GM12872 (cell line): ENCODE measurements around the gene CHAF1A.

Experiments
- CTCF ChIP-seq: IDR thresholded peaks from 3 replicates; pipeline ENCODE4 v1.5.1; 2011; ENCODE audit warnings: low read depth, mild to moderate bottlenecking, low read length, moderate library complexity; ENCODE audit not compliant: insufficient read depth

The CHAF1A gene

DNA sequence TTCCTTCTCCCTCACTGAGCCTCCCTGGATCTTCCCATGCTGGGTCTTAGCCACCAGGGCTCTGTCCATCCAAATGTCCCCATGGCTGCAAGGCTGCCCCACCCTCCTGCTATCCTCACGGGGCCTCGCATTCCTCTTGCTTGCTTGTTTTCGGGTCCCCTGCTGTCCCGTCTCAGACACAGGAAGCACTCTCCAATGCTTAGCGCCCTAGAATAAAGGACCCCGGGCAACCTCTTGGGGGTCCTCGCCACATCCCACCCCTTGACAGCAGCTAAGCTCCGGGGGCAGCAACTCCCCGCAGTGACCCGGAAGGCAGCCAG is 25.8 kb upstream of the CHAF1A start:
- no peak for TF ChIP-seq CTCF

DNA sequence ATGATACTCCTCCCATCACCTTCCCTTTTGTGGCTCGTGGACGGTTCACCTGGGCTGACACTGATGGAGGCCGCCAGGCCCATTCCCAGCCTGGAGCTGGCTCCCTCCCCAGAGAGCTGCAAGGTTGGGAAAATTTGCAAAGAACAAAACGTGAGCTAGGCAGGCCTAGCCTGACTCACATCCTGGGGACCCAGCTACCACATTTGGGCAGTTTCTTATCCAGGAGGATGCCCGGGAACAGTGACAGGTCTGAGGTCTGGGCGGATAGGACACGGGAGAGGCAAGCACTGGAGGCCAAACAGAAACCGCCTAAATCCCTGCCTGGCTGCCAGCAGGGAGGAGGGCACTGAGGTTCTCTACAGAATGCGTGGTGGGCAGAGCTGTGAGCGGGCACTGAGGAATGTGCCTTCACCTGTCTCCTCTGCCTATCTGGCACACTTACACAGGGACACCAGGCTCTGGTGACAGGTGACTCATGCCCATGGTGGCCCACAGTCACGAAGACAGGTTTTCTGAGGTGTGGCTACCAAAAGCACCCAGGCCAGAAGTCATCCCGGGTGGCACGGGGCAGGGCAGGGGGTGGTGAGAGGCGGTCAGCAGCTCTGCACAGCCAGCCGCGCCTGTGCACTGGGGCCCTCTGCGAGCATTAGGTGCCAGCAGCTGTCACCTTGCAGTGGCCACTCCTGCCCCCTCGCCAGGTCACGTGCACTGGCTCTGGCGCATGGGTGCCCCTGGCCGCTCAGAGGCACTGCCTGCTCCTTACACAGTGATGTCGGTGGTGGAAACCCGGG is 25.3 kb upstream of the CHAF1A start:
- TF ChIP-seq CTCF, result no peak

- TF ChIP-seq CTCF, result no peak
These were observed 23.6 kb upstream of the CHAF1A start for GRCh38 chr19:4378886-4379285.

DNA sequence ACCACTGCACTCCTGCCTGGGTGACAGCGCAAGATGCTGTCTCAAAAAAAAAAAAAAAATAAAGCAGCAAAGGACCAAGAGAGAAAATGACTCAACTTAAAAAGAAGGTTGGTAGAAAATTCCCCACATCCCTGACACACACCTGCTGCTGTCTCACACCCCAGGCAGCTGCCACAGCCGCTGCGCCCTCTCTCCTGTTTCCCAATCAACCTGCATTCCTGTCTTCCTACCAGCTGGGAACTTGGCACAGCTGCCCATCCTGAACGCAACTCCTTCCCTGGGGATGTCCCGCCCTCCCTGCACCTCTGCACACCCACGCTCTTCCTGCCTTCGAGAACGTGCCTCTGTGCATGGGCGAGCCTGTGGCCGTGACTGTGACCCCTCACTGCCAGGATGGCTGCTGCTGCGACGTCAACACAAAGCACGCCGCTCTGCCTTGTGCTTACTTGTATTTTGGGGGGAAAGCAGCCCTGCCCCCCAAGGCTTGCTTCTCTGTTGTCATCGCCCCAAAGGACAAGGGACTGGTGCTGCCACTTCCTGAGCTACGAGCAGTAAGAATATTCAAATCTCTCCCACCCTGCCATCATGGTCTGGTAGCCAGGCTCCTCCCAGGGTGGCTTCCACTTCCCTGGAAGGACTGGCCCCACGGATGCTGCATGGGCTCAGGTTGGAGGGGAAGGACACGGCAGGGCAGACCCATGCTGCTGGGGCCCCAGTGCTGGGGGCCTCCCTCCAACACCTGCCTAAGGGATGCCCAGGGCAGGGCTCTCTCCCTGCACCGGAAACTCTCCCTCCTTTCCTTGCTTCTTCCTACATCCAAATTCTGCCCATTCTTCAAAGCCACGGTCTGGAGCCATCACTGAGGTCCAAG is 22.8 kb upstream of the CHAF1A start:
- no peak for TF ChIP-seq CTCF

GRCh38 chr19:4380254-4380727 is 22.1 kb upstream of the CHAF1A start:
- TF ChIP-seq CTCF, result no peak

DNA sequence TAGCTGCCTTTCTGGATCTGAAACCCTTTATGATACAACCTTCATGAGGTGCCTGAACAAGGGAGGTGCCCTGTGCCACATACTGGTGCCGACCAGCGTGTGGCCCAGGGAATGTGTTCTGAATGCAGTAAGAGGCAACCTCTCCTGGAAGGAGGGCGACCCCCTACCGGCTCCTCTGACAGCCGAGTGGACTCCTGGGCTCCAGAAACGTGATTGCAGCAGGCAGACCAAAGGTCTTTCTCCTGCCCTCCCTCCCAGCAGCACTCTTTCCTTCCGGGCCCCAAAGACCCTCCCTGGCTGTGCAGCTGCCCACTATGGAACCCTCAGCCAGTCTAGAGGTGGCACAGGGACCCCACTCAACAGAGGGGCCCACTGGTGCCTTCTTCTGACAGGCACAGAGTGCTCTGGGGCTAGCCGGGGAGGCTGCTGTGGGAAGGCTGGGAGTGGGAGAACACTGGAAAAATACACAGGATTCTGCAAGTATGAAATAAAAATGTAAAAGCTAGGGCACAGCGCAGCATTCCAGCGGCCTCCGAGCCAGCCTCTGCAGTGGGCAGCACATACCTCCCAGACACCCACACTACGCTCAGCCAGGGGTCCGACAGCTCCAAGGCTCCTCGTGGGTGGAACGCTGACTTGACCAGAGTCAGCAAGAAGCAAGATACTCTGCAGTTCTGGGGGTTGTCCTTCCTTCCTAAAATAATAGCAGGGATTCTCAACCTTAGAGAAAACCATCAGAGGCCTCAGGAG is 17.0 kb upstream of the CHAF1A start:
- no peak for TF ChIP-seq CTCF
